ENCODE results near the gene SPOCD1.

GRCh38 chr1:31834501-31834900, 18.7 kb upstream of the SPOCD1 start:
- TF ChIP-seq POLR2A (IDR thresholded peaks at IDR 0.05) (no peak), POLR2AphosphoS5 (IDR thresholded peaks at IDR 0.05) (no peak)

Measured in spleen (tissue), 3 donors.